Head of caudate nucleus (tissue), 42 donors: Measurements from ENCODE around the gene ZBTB7C.

Experiments used
- DNase-seq, 42 donors: peaks; one replicate each; pipeline versions ENCODE4 v3.0.0 to v3.0.0-alpha.2; 2020 to 2021; ENCODE audit warnings: mixed read lengths in 7 of 42
- intact Hi-C: fragments of 100-400 bp; cut with DNase I; formaldehyde crosslinking; loops from one replicate; pipeline ENCODE4 v1.15.0; 2022

Gene ZBTB7C

GRCh38 chr18:48142994-48143393 is 266.2 kb downstream of the ZBTB7C start:
- DNase-seq, result no peak
- intact Hi-C loops, result no loop called here

GRCh38 chr18:48142353-48142752 is 266.8 kb downstream of the ZBTB7C start:
- intact Hi-C loops, result no loop called here
- DNase-seq, result no peak

GRCh38 chr18:48140731-48141130 is 268.5 kb downstream of the ZBTB7C start:
- no peak for DNase-seq
- intact Hi-C loops, result no loop called here

GRCh38 chr18:48139431-48140347 is 269.5 kb downstream of the ZBTB7C start:
- no peak for DNase-seq
- intact Hi-C loops, result no loop called here

- intact Hi-C loops, result no loop called here
- no peak for DNase-seq
Measured at GRCh38 chr18:48138660-48139430, 270.3 kb downstream of the ZBTB7C start.

- intact Hi-C loops, result no loop called here
Measured at GRCh38 chr18:48138210-48138609, 271.0 kb downstream of the ZBTB7C start.

GRCh38 chr18:48137374-48138081 is 271.7 kb downstream of the ZBTB7C start:
- DNase-seq, result no peak
- intact Hi-C loops, result no loop called here

More at GRCh38 chr18:48138210-48138609, 271.0 kb downstream of the ZBTB7C start:
- no peak for DNase-seq

- intact Hi-C loops, result no loop called here
- DNase-seq, result peak in 3 of 42 donors; percentile 12 to 24 (median 17)
Measured at GRCh38 chr18:48136827-48137373, 272.3 kb downstream of the ZBTB7C start.

- intact Hi-C loops, result no loop called here
- DNase-seq, result peak in 2 of 42 donors; percentile 5 to 16
Measured at GRCh38 chr18:48136051-48136826, 272.9 kb downstream of the ZBTB7C start.

- intact Hi-C loops, result no loop called here
- DNase-seq, result no peak
Measured at GRCh38 chr18:48135436-48135966, 273.7 kb downstream of the ZBTB7C start.

- DNase-seq, result no peak
- intact Hi-C loops, result no loop called here
Measured at GRCh38 chr18:48134609-48135008, 274.6 kb downstream of the ZBTB7C start.

GRCh38 chr18:48133671-48134251 is 275.4 kb downstream of the ZBTB7C start:
- no peak for DNase-seq
- intact Hi-C loops, result no loop called here

GRCh38 chr18:48132797-48133655 is 276.2 kb downstream of the ZBTB7C start:
- no peak for DNase-seq
- intact Hi-C loops, result no loop called here

- intact Hi-C loops, result no loop called here
- no peak for DNase-seq
Measured at GRCh38 chr18:48131042-48131441, 278.1 kb downstream of the ZBTB7C start.

- no peak for DNase-seq
Measured at GRCh38 chr18:48129621-48130082, 279.5 kb downstream of the ZBTB7C start.

GRCh38 chr18:48127606-48128005 is 281.6 kb downstream of the ZBTB7C start:
- DNase-seq, result peak in 1 of 42 donors; percentile 29
- intact Hi-C loops, result no loop called here

More at GRCh38 chr18:48129621-48130082, 279.5 kb downstream of the ZBTB7C start:
- intact Hi-C loops, result no loop called here

- intact Hi-C loops, result no loop called here
Measured at GRCh38 chr18:48126240-48126639, 282.9 kb downstream of the ZBTB7C start.

More at GRCh38 chr18:48126240-48126639, 282.9 kb downstream of the ZBTB7C start:
- DNase-seq, result no peak
